Fibroblast of villous mesenchyme (primary cell): ENCODE measurements around the gene AIPL1. TPM values are rescaled to one million over a fixed set of nuclear protein-coding genes. Genes with fewer than 3 reads are reported as not detected.

Experiments
- DNase-seq: peaks from one replicate; pipeline ENCODE4 v3.0.0-alpha.2; 2010; ENCODE audit warnings: low read depth
- H3K4me3 ChIP-seq: 2 replicates; pipeline ENCODE4 v1.5.1; 2011; ENCODE audit warnings: low read depth, mild to moderate bottlenecking, low read length
- CTCF ChIP-seq: IDR thresholded peaks from 2 replicates; pipeline ENCODE4 v1.5.1; 2012; ENCODE audit warnings: low read depth, mild to moderate bottlenecking, low read length; ENCODE audit not compliant: insufficient read depth
- total RNA-seq: library from RNA; depleted of rRNA; stranded (reverse); fragments of >200 nt; gene quantifications from 2 replicates; pipeline ENCODE4 v1.2.3, GENCODE V29; 2012

AIPL1 gene
- total RNA-seq, 1 donor, result not detected

GRCh38 chr17:6415616-6416015 lies 19.3 kb downstream of the AIPL1 start:
- no peak for DNase-seq
- no peak for TF ChIP-seq CTCF

GRCh38 chr17:6413065-6413464 lies 21.9 kb downstream of the AIPL1 start:
- peak; percentile 54 for TF ChIP-seq CTCF
- peak; percentile 50 for DNase-seq

More at GRCh38 chr17:6415616-6416015, 19.3 kb downstream of the AIPL1 start:
- H3K4me3 ChIP-seq, result no peak overlapping the region

DNA sequence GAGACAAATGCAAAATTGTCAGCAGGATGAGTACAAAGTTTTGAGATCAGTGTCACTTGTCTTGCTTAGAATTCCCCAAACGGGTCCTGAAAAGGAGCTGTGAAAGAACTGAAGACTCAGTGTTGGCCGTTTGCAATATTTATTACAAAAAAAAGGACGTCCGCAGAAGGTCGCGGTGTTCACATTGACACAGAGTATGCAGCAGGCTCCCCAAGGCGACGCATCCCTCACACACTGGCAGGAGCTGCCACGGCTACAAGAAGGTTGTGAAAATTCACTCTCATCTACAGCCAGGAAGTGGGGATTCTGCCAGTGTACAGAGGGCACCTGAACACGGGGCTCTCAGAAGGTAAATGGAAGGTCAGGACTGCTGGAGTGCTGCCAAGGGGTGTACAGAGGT lies 26.2 kb downstream of the AIPL1 start:
- DNase-seq, result no peak
- H3K4me3 ChIP-seq, result no peak overlapping the region
- TF ChIP-seq CTCF, result no peak

More at GRCh38 chr17:6413065-6413464, 21.9 kb downstream of the AIPL1 start:
- H3K4me3 ChIP-seq, result no peak overlapping the region

DNA sequence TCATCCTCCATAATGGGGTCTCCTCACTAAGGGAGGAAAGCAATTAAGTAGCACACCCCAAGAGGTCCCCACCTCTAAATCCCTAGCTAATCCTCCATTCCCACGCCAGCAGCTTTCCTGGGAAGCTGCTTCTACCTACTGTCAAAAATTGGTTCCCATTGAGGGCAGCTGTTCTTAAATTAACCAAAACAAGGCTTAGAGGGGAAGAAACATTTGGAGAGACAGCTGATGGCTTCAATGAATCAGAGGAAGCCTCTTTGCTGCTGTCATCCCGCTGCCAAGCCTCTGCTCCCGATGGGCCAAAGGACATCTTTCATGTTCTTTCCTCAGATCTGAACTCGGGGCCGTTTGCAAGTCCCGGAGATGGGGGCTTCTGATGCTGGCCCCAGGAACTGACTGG lies 26.6 kb downstream of the AIPL1 start:
- H3K4me3 ChIP-seq, result no peak overlapping the region
- TF ChIP-seq CTCF, result no peak
- no peak for DNase-seq

DNA sequence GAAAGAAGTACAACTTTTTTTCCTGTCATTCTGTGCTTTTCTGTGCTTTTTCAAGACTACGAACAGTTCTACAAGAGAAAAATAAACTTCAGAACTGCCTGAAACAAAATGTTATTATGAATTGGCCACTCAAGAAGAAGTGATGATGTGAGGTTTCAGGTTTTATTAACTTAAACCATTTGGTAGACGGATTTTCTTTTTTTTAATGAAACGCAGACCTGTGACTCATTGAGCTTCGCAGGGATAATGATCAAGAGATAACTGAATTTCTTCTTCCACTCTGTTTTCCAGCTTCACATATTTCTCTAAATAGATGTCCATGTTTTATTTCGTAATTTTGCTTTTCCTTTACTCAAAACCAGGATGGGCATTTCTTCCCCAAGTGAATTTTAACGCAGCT lies 32.7 kb downstream of the AIPL1 start:
- no peak overlapping the region for H3K4me3 ChIP-seq
- DNase-seq, result peak; percentile 30
- no peak for TF ChIP-seq CTCF

DNA sequence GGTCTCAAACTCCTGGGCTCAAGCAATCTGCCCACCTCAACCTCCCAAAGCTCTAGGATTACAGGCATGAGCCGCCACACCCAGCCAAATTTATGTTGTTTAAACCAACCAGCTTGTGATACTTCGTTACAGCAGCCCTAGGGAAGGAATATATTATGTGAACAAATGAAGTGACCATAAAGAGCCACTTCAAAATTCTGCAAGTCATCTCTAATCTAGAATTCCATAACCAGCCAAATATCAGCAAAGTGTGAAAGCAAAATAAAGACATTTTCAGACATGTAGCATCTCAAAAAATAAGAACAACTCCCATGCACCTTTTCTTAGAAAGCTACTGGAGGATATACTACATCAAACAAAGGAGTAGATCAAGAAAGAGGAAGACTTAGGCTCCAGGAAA lies 36.0 kb downstream of the AIPL1 start:
- no peak for TF ChIP-seq CTCF
- no peak for DNase-seq
- H3K4me3 ChIP-seq, result no peak overlapping the region

- H3K4me3 ChIP-seq, result no peak overlapping the region
- no peak for DNase-seq
- TF ChIP-seq CTCF, result no peak
These were observed 40.8 kb downstream of the AIPL1 start for GRCh38 chr17:6394055-6394606.
